Measurements from ENCODE around the gene DPEP2.
A peak's percentile ranks its signal among the peaks of the same experiment; 100 is the strongest.
"Not testable (repeated sequence)": the region's sequence is repeated elsewhere in the genome, so short reads cannot be mapped to it uniquely, and the experiment has no call there.

Gene DPEP2

DNA sequence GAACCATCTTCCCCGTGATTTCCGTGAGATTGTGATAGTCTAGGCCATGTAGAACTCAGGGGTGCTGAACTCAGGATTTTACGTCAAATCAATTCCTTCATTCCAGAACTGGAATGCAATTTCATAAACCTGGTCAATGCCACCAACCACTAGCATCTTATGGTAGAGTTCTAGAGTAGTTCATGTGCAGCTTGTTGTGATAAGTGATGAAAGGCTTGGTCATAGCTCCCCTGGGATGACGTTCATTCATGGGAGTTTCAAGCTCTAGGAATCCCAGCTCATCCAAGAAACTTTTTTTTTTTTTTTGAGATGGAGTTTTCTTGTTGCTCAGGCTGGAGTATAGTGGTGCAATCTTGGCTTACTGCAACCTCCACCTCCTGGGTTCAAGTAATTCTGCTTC lies 3.7 kb upstream of the DPEP2 start:
- TF ChIP-seq, protein P1, sequence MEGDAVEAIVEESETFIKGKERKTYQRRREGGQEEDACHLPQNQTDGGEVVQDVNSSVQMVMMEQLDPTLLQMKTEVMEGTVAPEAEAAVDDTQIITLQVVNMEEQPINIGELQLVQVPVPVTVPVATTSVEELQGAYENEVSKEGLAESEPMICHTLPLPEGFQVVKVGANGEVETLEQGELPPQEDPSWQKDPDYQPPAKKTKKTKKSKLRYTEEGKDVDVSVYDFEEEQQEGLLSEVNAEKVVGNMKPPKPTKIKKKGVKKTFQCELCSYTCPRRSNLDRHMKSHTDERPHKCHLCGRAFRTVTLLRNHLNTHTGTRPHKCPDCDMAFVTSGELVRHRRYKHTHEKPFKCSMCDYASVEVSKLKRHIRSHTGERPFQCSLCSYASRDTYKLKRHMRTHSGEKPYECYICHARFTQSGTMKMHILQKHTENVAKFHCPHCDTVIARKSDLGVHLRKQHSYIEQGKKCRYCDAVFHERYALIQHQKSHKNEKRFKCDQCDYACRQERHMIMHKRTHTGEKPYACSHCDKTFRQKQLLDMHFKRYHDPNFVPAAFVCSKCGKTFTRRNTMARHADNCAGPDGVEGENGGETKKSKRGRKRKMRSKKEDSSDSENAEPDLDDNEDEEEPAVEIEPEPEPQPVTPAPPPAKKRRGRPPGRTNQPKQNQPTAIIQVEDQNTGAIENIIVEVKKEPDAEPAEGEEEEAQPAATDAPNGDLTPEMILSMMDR (IDR thresholded peaks at IDR 0.05; ENCODE audit: low read depth, low read length), result no peak
- no peak overlapping the region for H3K4me3 ChIP-seq (ENCODE audit: low read depth, low read length)

GRCh38 chr16:68000450-68000849 lies 1.2 kb upstream of the DPEP2 start:
- H3K4me3 ChIP-seq (ENCODE audit: low read depth, low read length), result no peak overlapping the region
- TF ChIP-seq, protein P1 (IDR thresholded peaks at IDR 0.05; ENCODE audit: low read depth, low read length), result no peak

DNA sequence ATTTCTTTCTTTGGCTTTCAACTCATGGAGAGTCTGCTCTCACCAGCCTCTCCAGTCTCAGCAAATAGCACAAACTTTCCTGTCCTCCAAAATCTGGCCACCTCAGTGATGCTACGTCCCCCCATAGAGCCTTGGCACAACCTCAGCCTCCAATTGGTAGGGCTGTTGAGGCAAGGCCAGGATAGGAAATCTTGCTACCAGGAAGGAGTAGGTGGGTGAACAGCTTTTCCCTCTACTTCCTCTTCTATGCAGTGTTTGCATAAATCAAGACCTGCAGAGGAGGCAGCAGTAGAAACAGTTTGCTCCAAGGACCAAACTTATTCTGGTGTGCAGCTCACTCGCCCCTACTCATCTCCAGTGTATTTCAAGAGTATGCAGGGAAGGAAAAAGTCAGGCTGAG lies 701 bp upstream of the DPEP2 start:
- TF ChIP-seq, protein P1 (IDR thresholded peaks at IDR 0.05; ENCODE audit: low read depth, low read length), result no peak
- H3K4me3 ChIP-seq (ENCODE audit: low read depth, low read length), result no peak overlapping the region

DNA sequence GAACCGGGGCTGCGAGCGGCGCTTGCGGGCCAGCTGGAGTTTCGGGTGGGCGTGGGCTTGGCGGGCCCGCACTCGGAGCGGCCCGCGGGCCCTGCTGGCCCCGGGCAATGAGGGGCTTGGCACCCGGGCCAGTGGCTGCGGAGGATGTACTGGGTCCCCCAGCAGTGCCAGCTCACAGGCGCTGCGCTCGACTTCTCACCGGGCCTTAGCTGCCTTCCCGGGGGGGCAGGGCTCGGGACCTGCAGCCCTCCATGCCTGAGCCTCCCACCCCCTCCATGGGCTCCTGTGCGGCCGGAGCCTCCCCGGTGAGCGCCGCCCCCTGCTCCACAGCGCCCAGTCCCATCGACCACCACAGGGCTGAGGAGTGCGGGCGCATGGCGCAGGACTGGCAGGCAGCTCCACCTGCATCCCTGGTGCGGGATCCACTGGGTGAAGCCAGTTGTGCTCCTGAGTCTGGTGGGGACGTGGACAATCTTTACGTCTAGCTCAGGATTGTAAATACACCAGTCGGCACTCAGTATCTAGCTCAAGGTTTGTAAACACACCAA lies 979 bp downstream of the DPEP2 start:
- not testable (repeated sequence) for H3K4me3 ChIP-seq (ENCODE audit: low read depth, low read length)

DNA sequence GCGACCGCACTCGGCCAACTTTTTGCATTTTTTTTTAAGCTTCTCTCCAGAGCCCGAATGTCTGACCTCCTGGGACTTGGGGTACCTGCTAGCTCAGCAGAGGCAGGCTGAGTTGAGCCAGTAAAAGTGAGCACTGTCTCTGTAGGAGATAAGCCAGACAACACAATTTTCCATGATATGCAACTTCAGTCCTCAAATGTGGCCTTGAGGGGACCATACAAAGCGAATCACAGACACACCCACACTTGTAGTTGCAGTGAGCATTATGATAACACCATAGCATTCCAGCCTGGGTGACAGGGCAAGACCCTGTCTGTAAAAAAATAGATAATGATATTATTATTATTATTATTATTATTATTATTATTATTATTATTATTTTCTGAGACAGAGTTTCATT lies 2.6 kb downstream of the DPEP2 start:
- TF ChIP-seq, protein P1 (IDR thresholded peaks at IDR 0.05; ENCODE audit: low read depth, low read length), result no peak

DNA sequence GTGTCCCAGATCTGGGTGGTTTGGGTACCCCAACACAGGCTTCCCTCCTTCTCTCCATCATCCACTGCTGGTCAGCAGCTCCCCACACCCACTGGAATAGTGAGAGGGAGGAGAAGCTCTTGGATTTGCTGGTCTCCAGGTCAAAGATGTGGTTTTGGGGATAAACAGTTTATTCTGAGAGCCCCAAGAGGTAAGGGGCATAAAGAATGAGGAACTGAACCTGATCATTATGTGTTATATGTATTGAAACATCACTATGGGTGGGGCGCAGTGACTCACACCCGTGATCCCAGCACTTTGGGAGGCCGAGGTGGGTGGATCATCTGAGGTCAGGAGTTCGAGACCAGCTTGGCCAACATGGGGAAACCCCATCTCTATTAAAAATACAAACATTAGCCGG lies 3.9 kb downstream of the DPEP2 start:
- TF ChIP-seq, protein P1 (IDR thresholded peaks at IDR 0.05; ENCODE audit: low read depth, low read length), result no peak
- no peak overlapping the region for H3K4me3 ChIP-seq (ENCODE audit: low read depth, low read length)

More for the DNA sequence above, 2.6 kb downstream of the DPEP2 start:
- H3K4me3 ChIP-seq (ENCODE audit: low read depth, low read length), result no peak overlapping the region

- not testable (repeated sequence) for H3K4me3 ChIP-seq (ENCODE audit: low read depth, low read length)
Measured at GRCh38 chr16:67994040-67994408, 5.3 kb downstream of the DPEP2 start.

GRCh38 chr16:67993207-67994039 lies 5.9 kb downstream of the DPEP2 start:
- H3K4me3 ChIP-seq (ENCODE audit: low read depth, low read length), result no peak overlapping the region
- TF ChIP-seq, protein P1 (IDR thresholded peaks at IDR 0.05; ENCODE audit: low read depth, low read length), result peak; percentile 82
